Mesendoderm (in vitro differentiated cells): Measurements from ENCODE around the gene TLX1.

ENCODE experiments used
- DNase-seq: peaks from one replicate; pipeline ENCODE4 v3.0.0; 2013
- H2AK5ac ChIP-seq: 2 replicates; pipeline ENCODE4 v1.6.1; 2013; ENCODE audit warnings: low read length, inconsistent platforms
- H2BK120ac ChIP-seq: 2 replicates; pipeline ENCODE4 v1.6.1; 2013; ENCODE audit warnings: low read depth, mild to moderate bottlenecking, low read length, moderate library complexity, mixed read lengths
- H2BK15ac ChIP-seq: replicated peaks from 2 replicates; pipeline ENCODE4 v1.6.1; 2013; ENCODE audit warnings: low read depth, mild to moderate bottlenecking, moderate library complexity
- H2BK5ac ChIP-seq: 2 replicates; pipeline ENCODE4 v1.6.1; 2013; ENCODE audit warnings: low read length, inconsistent platforms
- H3K18ac ChIP-seq: 2 replicates; pipeline ENCODE4 v1.6.1; 2013; ENCODE audit warnings: mild to moderate bottlenecking, low read length, mixed read lengths
- H3K23ac ChIP-seq: one replicate; pipeline ENCODE4 v1.6.1; 2013; ENCODE audit warnings: low read length
- H3K27ac ChIP-seq: 2 replicates; pipeline ENCODE4 v1.5.1; 2013; ENCODE audit warnings: low read depth, mild to moderate bottlenecking, inconsistent platforms, low read length, moderate library complexity
- H3K27me3 ChIP-seq: 2 replicates; pipeline ENCODE4 v1.6.1; 2013; ENCODE audit warnings: low read length, control low read depth, mild to moderate bottlenecking, inconsistent platforms; ENCODE audit not compliant: insufficient read depth, poor library complexity
- H3K36me3 ChIP-seq: 2 replicates; pipeline ENCODE4 v1.6.1; 2013; ENCODE audit warnings: low read length, inconsistent platforms; ENCODE audit not compliant: control insufficient read depth, insufficient read depth
- H3K4ac ChIP-seq: one replicate; pipeline ENCODE4 v1.6.1; 2013; ENCODE audit warnings: low read depth, mild to moderate bottlenecking, low read length, moderate library complexity
- H3K4me1 ChIP-seq: 2 replicates; pipeline ENCODE4 v1.6.1; 2013; ENCODE audit warnings: low read depth, low read length, inconsistent platforms; ENCODE audit not compliant: control insufficient read depth
- H3K4me2 ChIP-seq: 2 replicates; pipeline ENCODE4 v1.6.1; 2013; ENCODE audit warnings: low read length
- H3K4me3 ChIP-seq: 2 replicates; pipeline ENCODE4 v1.5.1; 2013; ENCODE audit warnings: mild to moderate bottlenecking, low read length
- H3K56ac ChIP-seq: one replicate; pipeline ENCODE4 v1.6.1; 2013; ENCODE audit warnings: low read length
- H3K79me1 ChIP-seq: 2 replicates; pipeline ENCODE4 v1.6.1; 2013; ENCODE audit warnings: low read length, inconsistent platforms
- H3K79me2 ChIP-seq: 2 replicates; pipeline ENCODE4 v1.6.1; 2013; ENCODE audit warnings: mild to moderate bottlenecking, low read length; ENCODE audit not compliant: control insufficient read depth, insufficient read depth
- H3K9ac ChIP-seq: 2 replicates; pipeline ENCODE4 v1.6.1; 2013; ENCODE audit warnings: low read length, inconsistent platforms
- H4K5ac ChIP-seq: one replicate; pipeline ENCODE4 v1.6.1; 2013; ENCODE audit warnings: low read length
- H4K8ac ChIP-seq: one replicate; pipeline ENCODE4 v1.6.1; 2013; ENCODE audit warnings: low read depth, mild to moderate bottlenecking, control low read depth, low read length, moderate library complexity
- WGBS: extraction: QIAGEN DNeasy Blood & Tissue Kit; methylation state at CpG from one replicate; pipeline ENCODE4 v1.1.7; 2013; ENCODE audit warnings: low lambda C conversion rate, missing lambda C conversion rate; ENCODE audit not compliant: insufficient coverage; ENCODE audit errors: extremely low coverage; 5-methylcytosine and 5-hydroxymethylcytosine counted together

The TLX1 gene

DNA sequence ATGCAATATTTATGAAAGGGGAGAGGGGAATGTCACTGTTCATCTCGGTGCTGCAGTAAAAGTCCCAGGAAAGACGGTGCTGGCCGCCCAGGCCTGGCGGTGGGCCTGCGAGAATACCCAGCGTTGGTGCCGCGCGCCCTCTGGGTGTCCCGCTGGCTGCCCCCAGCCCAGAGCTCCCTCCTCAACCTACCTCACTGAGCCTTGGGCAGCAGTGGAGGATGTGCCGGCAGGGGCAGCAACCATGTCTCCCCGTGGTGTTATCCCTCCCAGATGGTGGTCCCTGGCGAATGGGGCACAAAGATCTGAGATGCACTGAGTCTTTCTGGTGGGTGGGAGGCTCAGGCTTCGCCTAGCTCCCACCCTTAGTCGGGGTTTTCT lies 9.5 kb upstream of the TLX1 start:
- H4K5ac ChIP-seq = no peak overlapping the region
- no peak overlapping the region for H3K18ac ChIP-seq
- no peaks in the 10 kb centered on the region for H3K79me2 ChIP-seq
- WGBS = no CpG with 5 or more reads among the region's 15 CpGs
- H3K9ac ChIP-seq = no peak overlapping the region
- H3K23ac ChIP-seq = no peak overlapping the region
- no peak overlapping the region for H3K56ac ChIP-seq
- H4K8ac ChIP-seq = no peak overlapping the region
- H3K4me1 ChIP-seq = no peaks in the 10 kb centered on the region
- H2AK5ac ChIP-seq = no peak overlapping the region
- no peak overlapping the region for H2BK5ac ChIP-seq
- no peak overlapping the region for H3K4me3 ChIP-seq
- H3K27me3 ChIP-seq = peaks cover 73% of the 10 kb centered on the region
- no peak overlapping the region for H3K4ac ChIP-seq
- no peak overlapping the region for H3K4me2 ChIP-seq
- no peak overlapping the region for H2BK120ac ChIP-seq
- H3K27ac ChIP-seq = no peak overlapping the region
- H3K36me3 ChIP-seq = no peaks in the 10 kb centered on the region
- H2BK15ac ChIP-seq = no peak overlapping the region
- H3K79me1 ChIP-seq = no peaks in the 10 kb centered on the region
- no peak for DNase-seq

DNA sequence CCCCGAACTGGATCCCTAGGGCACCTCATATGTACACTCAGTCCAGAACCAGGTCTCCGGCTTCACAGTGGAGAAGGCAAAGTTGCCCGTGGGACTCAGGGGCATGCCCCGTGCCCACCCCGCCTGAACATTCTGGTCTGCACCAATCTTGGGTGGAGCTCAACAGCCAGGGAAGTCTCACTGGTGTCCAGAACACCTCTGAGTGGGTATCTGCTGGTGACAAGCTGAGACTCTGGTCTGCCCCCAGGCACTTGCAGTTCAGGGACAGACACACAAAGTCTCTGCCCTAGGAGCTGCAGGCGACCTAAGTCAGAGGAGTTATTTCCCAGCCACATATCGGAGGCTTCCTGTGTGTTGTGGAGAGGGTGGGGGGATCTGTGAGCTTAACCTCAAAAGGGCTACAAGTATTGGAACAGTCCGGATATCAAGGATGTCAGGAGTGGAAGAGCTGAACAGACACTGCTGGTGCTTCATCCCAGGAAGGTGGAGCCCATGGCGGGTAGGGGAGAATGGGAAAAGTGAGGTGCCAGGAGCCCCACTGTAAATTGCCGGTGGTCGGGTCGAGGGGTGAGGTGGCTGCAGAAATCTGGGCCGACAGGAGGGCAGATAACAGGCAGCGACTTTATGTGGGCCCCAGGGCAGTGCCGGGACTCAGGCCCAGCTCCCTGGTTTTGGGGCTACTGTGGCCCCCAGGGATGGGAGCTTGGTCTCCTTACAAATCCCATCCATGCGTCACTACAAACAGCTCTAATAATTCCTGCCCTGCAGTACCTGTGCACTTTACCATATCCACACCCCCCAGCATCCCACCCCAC lies 8.6 kb upstream of the TLX1 start:
- Histone ChIP-seq H4K5ac (no peak overlapping the region), H2BK15ac (no peak overlapping the region), H3K27me3 (peaks cover 81% of the 10 kb centered on the region), H2BK120ac (no peak overlapping the region), H3K79me1 (no peaks in the 10 kb centered on the region), H3K56ac (no peak overlapping the region), H3K36me3 (no peaks in the 10 kb centered on the region), H3K4me3 (no peak overlapping the region), H3K4ac (no peak overlapping the region), H3K4me2 (no peak overlapping the region), H4K8ac (no peak overlapping the region), H3K4me1 (no peaks in the 10 kb centered on the region), H3K79me2 (no peaks in the 10 kb centered on the region), H2AK5ac (no peak overlapping the region), H3K23ac (no peak overlapping the region), H3K27ac (no peak overlapping the region), H3K9ac (no peak overlapping the region), H3K18ac (no peak overlapping the region), H2BK5ac (no peak overlapping the region)
- WGBS = no CpG with 5 or more reads among the region's 16 CpGs
- no peak for DNase-seq

DNA sequence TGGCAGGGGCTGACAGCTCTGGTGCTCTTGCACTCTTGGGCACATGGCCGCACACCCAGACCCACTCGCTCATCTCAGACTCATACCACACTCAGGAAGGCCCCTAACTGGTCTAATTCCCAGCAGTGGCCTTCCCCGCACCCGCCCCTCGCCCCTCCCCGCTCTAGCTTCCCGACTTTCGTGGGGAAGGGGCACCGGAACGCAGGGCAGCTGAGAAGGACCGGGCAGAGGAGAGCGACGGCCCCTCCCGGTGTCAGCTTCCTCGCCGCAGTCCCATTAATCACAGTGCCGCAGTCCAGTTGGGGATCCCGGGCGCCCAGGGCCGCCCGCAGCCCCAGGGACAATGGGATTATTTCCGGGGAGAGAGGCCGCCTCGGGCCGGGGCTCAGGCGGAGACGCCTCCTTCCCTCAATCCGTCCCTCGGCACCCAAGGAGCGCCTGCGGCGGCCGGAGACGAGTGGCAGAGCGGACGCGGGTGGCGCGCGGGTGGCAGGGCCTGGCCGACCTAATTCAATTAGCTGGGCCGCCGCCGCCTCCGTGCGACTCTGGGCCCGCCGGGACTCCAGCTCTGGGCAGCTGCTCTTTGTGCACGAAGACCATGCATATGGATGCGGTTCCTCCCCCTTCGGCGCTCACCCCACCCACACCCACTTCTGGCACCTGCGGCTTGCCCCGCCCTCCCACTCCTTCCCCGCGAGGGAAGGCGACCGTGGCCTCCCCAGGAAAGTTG lies 7.8 kb upstream of the TLX1 start:
- no peak overlapping the region for H3K4me2 ChIP-seq
- H2BK5ac ChIP-seq = no peak overlapping the region
- no peaks in the 10 kb centered on the region for H3K36me3 ChIP-seq
- no peak overlapping the region for H4K5ac ChIP-seq
- H3K27me3 ChIP-seq = peaks cover 87% of the 10 kb centered on the region
- H3K4me1 ChIP-seq = no peaks in the 10 kb centered on the region
- H3K56ac ChIP-seq = no peak overlapping the region
- H2BK15ac ChIP-seq = no peak overlapping the region
- WGBS = no CpG with 5 or more reads among the region's 58 CpGs
- no peaks in the 10 kb centered on the region for H3K79me2 ChIP-seq
- DNase-seq = no peak
- H3K4me3 ChIP-seq = no peak overlapping the region
- H3K27ac ChIP-seq = no peak overlapping the region
- H3K18ac ChIP-seq = no peak overlapping the region
- H2AK5ac ChIP-seq = no peak overlapping the region
- H3K9ac ChIP-seq = no peak overlapping the region
- no peak overlapping the region for H2BK120ac ChIP-seq
- no peak overlapping the region for H3K4ac ChIP-seq
- no peak overlapping the region for H3K23ac ChIP-seq
- no peak overlapping the region for H4K8ac ChIP-seq
- no peaks in the 10 kb centered on the region for H3K79me1 ChIP-seq

DNA sequence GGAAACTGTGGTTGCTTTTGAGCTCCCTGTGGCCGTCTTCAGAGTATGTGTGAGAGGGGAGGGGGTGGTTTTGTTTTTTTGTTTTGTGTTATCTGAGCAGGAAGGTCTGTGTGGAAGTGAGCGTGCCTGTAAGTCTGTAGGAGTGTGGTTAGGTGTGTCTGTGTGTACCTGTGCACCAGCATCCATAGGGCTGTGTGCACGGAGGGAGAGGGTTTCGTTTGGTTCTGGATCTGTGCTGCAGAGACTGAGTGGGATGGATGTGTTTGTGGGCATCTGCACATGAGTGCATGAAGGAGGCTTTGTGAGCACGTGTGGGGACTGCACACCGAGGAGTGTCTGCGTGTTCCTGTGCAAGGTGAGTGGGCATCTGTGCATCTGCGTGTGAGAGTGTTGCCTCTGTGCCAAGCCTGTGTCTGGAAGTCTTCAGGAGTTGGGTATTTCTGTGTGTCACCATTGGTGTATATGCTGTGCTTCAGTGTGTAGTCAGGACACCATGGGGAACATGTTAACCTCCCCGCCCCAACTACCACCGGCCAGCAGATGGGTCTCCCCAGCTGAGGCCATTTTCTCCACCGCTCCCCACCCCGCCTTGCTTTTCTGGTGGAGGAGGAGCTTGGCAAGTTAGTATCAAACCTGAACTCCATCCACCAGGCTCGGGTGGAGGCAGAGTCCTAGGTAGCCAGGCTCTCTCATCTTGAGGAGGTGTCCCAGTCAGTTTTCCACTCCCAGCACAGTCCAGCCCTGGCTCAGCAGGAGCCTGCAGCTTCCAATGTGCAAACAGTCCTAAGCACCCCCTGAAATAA lies 7.1 kb upstream of the TLX1 start:
- Histone ChIP-seq H3K23ac (no peak overlapping the region), H3K4ac (no peak overlapping the region), H2BK15ac (no peak overlapping the region), H3K27ac (no peak overlapping the region), H3K56ac (no peak overlapping the region), H4K8ac (no peak overlapping the region), H3K79me2 (no peaks in the 10 kb centered on the region), H3K4me2 (no peak overlapping the region), H3K27me3 (peaks cover 92% of the 10 kb centered on the region), H3K4me1 (no peaks in the 10 kb centered on the region), H3K4me3 (no peak overlapping the region), H3K36me3 (no peaks in the 10 kb centered on the region), H2AK5ac (no peak overlapping the region), H2BK5ac (no peak overlapping the region), H2BK120ac (no peak overlapping the region), H3K18ac (no peak overlapping the region), H4K5ac (no peak overlapping the region), H3K79me1 (no peaks in the 10 kb centered on the region), H3K9ac (no peak overlapping the region)
- WGBS = no CpG with 5 or more reads among the region's 13 CpGs
- DNase-seq = no peak

DNA sequence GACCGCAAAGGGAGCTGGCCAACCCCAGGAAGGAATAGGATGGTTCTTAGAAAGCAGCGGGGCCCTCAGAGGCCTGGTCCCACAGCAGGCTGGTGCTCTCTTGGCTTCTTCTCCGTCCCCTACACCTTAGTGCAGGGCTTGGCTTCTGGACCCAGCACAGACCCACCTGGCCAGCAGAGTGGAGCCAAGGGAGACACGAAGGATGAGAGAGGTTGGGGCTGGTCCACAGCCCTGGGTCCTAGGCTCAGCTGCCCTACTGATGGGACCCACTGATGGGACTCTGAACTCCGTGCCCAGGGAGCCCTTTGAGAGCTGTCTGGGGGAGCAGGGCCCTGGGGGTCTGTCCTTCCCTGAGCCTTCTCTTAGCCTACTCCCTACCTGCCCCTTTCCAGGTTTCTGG lies 6.2 kb upstream of the TLX1 start:
- H3K4me1 ChIP-seq = no peaks in the 10 kb centered on the region
- no peak overlapping the region for H3K4me2 ChIP-seq
- no peak overlapping the region for H3K56ac ChIP-seq
- no peaks in the 10 kb centered on the region for H3K79me1 ChIP-seq
- H3K4ac ChIP-seq = no peak overlapping the region
- no peak overlapping the region for H2BK120ac ChIP-seq
- H3K18ac ChIP-seq = no peak overlapping the region
- H2AK5ac ChIP-seq = no peak overlapping the region
- H3K27me3 ChIP-seq = peaks cover 90% of the 10 kb centered on the region
- H2BK15ac ChIP-seq = no peak overlapping the region
- H4K5ac ChIP-seq = no peak overlapping the region
- H4K8ac ChIP-seq = no peak overlapping the region
- no peaks in the 10 kb centered on the region for H3K79me2 ChIP-seq
- H3K27ac ChIP-seq = no peak overlapping the region
- no peak overlapping the region for H2BK5ac ChIP-seq
- H3K9ac ChIP-seq = no peak overlapping the region
- no peak overlapping the region for H3K4me3 ChIP-seq
- no peaks in the 10 kb centered on the region for H3K36me3 ChIP-seq
- no peak for DNase-seq
- WGBS = no CpG with 5 or more reads among the region's 5 CpGs
- H3K23ac ChIP-seq = no peak overlapping the region
